GM21423 (cell line): ENCODE results near the gene BEND3.
"Not testable (repeated sequence)": the region's sequence is repeated elsewhere in the genome, so short reads cannot be mapped to it uniquely, and the experiment has no call there.

Experiments used
- ATAC-seq: cut with Tn5 transposase; IDR thresholded peaks from one replicate; pipeline ENCODE4 v1.9.1; 2021; ENCODE audit warnings: mild to moderate bottlenecking, moderate library complexity; ENCODE audit not compliant: unreplicated experiment

BEND3 gene

DNA sequence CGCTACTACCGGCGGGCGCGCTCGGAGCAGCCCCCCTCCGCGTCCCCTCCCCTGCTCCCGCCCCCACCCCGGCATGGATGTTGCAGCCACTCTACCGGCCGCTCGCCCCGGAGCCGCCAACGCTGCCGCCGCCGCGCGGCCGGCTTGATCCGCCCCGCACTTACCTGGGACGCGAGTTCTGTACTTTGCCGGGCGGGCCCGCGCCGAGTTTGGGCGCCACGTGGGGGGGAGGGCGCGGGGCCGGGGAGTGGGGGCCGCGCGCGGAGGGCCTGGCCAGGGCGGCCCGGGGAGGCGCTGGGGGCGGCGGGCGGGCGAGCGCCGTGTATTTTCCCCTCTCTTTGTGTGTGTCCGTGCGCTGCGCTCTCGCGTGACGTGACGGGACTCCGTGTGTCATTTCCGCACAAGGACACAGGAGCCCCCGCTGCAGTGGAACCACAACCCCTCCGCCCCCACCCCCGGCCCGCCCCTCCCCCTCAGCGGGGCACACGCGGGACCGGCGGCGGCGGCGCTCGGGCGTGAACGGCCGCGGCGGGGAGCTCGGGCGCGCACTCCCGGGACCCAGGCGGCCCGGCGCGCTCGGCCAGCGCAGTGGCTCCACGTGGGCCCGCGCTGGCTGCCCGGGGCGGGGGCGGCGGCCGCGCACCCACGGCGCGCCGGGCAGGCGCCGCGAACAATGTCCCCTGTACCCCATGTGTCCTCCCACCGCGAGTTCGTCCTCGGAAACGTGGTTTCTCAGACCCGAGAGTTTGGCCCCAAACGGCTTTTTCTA is at the start of gene BEND3:
TSS of gene BEND3 (minus strand) at position 590 of the 769 bp plus-strand sequence. CDS start 16,230 bp downstream, outside the sequence.
- peak; percentile 30 for ATAC-seq

DNA sequence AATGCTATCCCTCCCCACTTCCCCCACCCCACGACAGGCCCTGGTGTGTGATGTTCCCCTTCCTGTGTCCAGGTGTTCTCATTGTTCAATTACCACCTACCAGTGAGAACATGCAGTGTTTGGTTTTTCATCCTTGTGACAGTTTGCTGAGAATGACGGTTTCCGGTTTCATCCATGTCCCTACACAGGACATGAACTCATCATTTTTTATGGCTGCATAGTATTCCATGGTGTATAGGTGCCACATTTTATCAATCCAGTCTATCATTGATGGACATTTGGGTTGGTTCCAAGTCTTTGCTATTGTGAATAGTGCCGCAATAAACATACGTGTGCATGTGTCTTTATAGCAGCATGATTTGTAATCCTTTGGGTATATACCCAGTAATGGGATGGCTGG is 49.0 kb upstream of the BEND3 start:
- ATAC-seq: not testable (repeated sequence)

DNA sequence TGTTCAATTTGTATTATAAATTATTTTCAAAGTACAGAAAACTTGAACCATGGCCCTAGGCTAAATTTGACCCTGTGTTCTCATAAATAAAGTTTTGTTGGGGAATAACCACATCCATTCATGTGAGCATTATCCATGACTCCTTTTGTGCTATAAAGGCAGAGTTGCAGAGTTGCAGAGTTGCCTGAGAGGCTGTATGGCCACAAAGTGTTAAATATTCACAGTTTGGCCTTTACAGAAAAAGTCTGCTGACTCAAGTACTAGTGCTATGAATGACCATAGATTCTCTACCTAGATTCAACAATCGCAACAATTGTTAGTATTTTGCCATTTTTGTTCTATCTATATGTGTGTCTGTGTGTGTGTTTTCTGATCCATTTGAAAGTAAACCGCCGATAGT is 46.2 kb upstream of the BEND3 start:
- ATAC-seq: no peak

DNA sequence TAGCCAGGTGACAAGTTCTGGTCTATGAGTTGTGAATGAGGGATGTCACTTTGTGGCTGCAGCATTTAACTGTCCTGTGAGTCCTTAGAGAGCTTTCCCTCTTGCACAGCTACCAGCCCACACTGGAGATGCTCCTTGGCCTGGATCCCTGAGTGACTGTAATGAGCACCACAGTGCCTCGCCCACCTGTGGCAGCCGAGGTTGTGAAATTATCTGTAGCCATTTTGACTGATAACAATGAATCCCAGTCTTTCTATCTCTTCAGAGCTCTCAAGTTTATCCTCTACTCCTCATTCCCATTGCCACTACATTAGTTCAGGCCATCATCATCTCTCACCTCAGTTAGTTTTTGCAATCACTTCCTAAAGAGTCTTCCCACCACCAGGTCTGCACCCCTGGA is 41.3 kb upstream of the BEND3 start:
- ATAC-seq: no peak

DNA sequence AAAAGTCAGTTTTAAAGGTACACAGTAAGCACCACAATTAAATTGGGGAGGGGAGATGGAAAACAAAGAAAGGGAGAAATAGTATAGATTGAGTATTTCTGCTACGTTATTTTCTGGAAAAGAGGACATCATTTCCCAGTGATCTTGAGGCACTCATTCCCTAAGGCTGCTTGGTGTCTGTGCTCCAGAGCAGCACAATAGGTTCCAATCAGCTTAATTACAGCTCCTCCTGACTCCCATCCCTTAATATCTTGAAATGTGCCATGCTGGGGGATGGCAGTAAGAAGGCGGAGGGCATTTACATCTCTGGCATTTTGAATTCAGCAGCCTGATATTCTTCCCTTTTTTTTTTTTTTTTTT is 39.5 kb upstream of the BEND3 start:
- ATAC-seq: no peak

DNA sequence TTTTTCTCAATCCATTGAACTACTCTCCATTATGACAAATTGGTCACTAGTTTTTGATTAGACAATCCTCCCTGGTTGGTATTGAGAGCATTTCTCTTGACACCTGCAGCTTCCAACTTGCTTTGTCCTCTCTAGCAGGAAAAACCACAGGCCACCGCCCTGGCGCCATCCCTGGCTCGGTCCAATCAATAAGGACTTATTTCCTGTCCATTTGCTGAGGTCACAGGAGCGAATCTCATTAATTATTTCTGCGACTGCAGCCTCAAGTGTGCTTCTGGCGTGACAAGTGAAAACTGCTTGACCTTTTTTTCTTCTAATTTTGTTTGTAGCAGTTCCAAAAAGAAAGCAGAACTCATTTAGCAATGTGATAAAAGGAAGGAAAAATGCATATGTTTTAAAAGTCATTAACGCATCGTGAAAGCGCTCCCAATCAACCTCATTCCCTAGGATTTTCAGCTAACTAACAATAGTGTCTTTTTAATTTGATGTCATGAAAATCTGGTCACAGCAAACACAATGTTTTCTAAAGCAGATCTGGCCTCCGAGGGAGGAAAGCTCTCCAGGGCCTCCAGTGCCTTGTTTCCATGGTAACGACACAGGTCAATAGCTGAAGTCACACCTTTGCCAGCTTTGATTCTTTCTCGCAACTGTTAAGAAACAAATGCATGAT is 39.0 kb upstream of the BEND3 start:
- ATAC-seq: no peak

DNA sequence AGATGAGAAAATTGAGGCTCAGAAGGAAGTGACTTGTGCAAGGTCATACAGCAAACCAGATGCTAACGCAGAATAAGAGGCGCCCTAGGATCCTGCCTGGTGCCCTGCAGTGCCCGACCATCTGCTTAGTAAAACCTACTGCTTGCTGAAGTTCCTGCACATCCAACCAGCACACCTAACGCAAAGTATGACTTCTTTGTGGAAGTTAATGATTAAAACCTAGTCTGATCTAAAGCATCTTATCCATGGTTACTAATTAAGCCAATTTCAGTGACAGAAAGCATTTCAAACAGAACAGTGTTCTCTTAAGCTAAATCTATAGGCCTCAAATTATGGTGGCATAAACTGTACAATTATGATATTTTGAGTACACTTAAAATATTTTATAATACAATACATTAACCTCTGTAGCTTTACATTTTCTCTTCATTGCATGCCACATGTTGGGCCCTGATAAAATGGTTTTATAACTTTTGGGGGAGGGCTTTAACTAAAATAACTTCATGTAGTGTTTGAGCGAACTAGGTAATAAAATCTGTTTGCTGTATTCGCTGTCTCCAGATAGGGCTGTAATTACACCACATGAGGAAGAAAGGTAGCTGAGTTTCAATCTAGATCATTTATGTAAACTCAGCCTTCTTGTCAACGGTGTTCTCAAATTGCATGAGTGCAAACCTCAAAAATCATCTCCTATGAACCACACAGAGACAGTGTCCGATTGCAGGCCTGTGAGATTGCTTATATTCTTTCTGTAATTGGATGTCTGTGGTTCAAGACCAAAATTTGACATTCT is 37.5 kb upstream of the BEND3 start:
- no peak for ATAC-seq

DNA sequence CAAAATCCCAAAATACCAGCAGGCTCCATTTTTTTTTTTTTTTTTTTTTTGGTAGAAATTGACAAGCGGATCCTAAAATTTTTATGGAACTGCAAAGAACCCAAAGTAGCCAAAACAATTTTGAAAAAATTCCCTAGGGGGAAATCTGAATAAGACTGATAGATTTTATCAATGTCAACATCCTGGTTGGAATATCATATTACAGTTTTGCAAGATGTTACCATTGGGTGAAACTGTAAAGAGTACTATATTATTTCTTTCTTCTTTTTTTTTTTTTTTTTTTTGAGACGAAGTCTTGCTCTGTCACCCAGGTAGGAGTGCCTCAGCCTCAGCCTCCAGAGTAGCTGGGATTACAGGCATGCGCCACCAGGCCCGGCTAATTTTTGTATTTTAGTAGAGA is 29.4 kb upstream of the BEND3 start:
- ATAC-seq: no peak

DNA sequence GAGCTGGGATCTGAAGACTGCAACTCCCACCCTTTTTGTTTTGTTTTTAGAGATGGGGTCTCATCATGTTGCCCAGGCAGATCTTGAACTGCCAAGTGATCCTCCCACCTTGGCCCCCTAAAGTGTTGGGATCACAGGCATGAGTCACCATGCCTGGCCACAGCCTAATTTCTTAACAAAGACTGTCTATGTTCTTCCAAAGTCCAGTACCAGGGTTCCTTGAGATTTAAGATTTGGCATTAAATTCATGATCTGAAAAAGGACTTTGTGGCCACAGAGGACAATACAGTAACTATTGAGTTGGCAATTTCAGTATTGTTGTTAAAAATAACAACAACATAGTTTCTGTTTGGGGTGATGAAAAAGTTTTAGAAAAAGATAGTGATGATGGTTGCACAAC is 28.7 kb upstream of the BEND3 start:
- ATAC-seq: no peak

DNA sequence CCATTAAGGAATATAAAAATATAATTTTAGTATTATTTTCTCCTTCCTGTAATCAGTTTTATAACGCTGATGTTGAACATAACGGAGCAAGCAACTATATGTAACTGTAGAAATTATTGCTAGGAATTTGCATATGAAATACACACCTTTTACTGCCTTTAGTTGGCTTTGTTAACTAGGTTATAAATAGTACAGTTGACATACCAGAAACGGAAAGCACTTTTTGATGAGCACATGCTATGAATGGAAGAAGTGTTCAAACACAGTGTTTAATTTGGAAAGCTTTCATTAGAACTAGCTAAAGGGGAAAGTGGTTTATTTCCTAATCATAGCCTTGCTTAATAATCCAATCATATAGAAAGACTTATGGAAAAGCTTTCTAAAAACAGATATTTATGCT is 25.3 kb upstream of the BEND3 start:
- ATAC-seq: no peak

DNA sequence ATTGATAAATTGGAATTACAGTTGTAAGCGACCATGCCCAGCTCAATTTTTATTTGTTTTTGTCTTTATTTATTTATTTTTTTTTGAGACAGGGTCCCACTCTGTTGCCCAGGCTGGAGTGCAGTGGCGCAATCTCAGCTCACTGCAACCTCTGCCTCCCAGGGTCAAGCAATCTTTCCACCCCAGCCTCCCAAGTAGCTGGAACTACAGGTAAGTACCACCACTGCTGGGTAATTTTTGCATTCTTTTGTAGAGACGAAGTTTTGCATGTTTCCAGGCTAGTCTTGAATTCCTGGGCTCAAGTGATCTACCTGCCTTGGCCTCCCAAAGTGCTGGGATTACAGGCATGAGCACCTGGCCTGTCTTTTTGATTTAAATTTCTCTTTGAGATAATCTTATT is 21.0 kb upstream of the BEND3 start:
- not testable (repeated sequence) for ATAC-seq

DNA sequence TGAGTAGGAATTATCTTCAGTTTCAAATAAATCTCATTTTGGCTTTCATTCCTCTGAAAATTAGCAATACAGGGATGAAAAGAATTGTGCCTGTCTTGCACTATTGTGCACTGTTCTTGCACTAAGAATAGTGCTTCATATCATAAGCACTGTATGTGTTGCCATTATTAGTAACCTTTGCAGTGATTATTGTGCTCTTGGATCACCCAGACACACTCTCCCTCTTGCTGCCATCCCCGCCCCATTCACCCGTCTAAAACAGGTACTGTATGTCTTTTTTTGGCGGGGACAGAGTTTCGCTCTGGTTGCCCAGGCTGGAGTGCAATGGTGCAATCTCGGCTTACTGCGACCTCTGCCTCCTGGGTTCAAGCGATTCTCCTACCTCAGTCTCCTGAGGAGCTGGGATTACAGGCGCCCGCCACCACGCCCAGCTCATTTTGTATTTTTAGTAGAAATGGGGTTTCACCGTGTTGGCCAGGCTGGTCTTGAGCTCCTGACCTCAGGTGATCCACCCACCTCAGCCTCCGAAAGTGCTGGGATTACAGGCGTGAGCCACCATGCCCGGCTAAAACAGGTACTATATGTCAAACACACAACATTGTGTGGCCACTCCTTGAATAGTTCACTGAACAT is 19.8 kb upstream of the BEND3 start:
- not testable (repeated sequence) for ATAC-seq

DNA sequence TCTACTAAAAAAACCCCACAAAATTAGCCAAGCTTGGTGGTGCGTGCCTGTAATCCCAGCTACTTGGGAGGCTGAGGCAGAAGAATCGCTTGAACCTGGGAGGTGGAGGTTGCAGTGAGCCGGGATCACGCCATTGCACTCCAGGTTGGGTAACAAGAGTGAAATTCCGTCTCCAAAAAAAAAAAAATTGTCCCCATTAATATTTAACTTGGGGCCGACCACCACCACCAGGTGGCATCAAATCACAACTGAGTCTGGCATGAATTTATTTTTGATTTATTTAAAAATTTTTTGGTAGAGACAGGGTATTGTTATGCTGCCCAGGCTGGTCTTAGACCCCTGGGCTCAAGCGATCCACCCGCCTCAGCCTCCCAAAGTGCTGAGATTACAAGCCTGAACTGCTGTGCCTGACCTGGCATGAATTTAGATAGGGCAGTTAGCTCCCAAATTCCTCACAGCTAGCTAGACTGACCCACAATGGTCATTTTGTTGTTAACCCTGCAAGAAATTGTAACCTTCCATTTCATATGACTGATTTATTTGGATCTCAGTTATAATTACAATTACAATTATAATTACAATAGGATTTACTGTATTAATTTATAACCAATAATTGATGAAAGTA is 17.1 kb upstream of the BEND3 start:
- ATAC-seq: no peak

DNA sequence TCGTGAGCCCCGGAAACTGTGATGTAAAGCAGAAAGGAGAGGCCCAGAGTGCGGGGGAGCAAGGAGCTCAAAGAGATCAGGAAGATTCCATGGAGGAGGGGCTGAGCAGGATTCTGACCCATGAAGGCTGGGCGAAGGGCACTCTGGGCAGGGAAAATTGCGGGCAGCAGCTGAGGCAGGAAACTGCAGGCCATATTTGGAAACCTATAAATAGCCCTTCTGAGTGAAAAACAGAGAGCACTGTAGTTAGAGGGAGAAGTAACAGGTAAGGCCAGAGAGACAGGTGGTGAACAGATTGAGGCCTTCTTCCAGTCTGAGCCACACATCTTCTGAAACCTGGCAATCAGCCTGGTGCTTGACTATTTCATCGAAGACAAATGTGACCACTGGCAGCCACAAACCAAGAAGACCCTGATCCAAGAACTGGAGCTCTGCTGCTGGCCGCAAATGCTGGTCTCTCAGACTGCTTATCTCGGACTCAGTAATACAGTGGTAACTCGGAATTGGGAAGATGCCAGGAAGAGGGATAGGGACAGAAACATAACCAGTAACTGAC is 14.1 kb upstream of the BEND3 start:
- no peak for ATAC-seq

DNA sequence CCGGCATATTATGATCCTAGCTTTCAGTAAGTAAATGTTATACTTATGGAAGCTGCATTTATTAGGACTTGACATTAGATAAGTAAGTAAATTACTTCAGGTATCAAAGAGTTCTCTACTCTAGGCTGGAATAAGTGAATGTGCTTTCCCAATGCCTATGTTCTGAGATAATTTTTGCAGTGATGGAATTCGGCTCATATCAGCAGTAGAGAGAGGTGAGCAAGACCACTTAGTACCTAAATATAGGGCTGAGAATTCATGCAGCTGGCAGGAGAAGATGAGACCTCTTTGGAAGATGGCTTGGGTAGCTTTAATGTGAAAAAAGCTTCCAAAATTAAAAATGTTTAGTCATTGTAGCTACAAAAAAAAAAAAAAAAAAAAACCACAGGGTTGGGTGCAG is 13.3 kb upstream of the BEND3 start:
- no peak for ATAC-seq

DNA sequence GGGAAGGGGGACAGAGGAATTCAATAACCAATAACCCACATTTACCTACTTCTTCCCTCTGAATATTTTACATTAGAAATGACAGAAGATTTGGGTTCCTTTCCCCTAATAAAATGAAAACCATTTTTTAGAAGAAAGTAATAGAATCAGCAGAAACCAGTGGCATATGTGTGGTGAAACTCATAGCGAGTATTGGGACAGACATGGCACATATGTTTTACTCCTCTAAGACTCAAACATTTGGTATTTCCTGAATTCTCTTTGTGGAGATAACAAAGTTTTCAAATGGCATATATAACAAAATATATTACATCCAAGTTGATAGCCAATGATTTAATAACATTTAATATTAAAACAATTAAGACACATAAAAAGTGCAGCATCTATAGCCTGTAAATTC is 12.9 kb upstream of the BEND3 start:
- ATAC-seq: no peak

DNA sequence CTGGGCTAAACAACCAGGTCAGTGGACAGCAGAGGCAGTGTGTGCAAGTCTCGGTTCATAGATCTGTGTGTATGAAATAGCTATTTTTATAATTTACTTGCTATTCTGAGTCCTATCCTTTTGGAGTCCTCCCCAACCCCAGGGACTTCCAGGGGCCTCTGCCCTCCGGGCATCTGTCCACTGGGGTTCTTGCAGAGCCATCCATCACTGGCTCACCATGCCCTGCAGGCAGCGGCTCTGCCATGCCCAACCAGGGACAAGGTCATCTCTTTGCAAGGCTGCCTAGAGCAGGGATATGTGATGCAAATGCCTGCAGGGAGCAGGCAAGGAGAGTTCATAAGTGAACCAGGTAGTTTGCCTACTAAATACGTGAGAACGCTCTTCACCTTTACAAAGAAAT is 10.5 kb upstream of the BEND3 start:
- ATAC-seq: no peak

DNA sequence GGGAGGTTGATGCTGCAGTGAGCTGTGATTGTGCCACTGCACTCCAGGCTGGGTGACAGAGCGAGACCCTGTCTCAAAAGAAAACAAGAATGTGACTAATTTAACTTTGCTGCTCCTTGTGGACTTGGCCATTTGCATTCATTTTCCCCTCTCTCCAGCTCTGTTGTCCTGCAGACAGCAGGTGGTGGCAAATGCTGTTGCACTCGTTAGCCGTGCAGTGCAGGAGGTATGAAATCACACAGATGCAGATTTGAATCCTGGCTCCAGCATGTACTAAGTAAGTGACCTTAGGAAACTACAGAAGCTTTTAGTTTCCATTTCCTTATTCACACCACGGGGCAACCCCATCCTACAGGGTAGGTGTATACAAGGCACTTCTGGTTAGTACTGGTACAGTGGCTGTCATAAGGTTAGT is 9.6 kb upstream of the BEND3 start:
- ATAC-seq: peak; percentile 77

DNA sequence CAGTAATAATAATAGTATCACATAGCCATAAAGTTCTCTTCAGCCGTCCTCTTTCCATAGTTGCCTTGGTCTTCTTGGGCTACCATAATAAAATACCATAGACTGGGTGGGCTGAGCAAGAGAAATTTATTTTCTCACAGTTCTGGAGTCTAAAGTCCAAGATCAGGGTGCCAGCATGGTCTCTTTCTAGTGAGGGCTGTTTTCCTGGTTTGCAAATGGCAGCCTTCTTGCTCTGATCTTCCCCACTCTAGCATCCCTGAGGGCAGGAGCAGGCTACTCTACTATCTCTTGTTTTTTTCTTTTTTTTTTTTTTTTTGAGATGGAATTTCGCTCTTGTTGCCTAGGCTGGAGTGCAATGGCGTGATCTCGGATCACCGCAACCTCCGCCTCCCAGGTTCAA is 8.2 kb upstream of the BEND3 start:
- ATAC-seq: no peak

DNA sequence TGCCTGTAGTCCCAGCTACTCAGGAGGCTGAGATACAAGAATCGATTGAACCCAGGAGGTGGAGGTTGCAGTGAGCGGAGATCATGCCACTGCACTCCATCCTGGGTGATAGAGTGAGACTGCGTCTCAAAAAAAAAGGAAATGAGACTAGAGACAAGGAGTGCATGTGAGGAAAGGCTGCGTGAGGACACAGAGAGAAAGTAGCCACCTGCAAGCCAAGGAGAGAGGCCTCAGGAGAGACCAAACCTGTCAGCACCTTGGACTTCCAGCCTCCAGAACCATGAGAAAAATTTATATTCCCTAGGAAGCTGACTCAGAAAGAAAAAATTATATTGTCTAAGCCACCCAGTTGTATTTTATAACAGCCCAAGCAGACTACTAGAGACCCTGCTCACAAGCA is 7.4 kb upstream of the BEND3 start:
- no peak for ATAC-seq
